PC-3 (cell line): ENCODE results near the gene ECSIT.

ENCODE experiments used
- CTCF ChIP-seq: fragments of 300-600 bp; sonication (generic); conservative IDR thresholded peaks from 2 replicates; pipeline ENCODE4 v1.5.1; 2017; ENCODE audit warnings: antibody characterized with exemption, low read depth, mild to moderate bottlenecking, low read length
- EZH2 ChIP-seq: fragments of 300-600 bp; sonication (generic); IDR thresholded peaks from one replicate; pipeline ENCODE4 v1.6.1; 2017; ENCODE audit warnings: antibody characterized with exemption, mild to moderate bottlenecking, low read length; ENCODE audit not compliant: unreplicated experiment

DNA sequence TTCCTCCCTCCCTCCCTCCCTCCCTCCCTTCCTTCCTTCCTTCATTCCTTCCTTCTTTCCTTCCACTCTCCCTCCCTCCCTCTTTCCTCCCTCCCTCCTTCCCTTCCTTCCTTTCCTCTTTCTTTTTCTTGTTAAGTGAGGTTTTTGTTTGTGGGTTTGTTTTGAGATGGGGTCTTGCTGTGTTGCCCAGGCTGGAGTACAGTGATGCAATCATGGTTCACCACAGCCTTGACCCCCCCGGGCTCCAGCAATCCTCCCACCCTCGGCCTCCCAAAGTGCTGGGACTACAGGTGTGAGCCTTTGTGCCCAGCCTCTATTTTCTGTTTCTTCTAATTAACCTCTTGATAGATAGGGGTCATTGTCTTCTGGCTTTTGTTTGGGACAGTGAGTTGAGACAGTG lies 67.5 kb downstream of the ECSIT start:
- TF ChIP-seq CTCF, result no peak
- no peak for TF ChIP-seq EZH2
